H1 (cell line): ENCODE data around the gene ANGPTL4. TPM values are rescaled to one million over a fixed set of nuclear protein-coding genes. Genes with fewer than 3 reads are reported as not detected.
A peak's percentile ranks its signal among the peaks of the same experiment; 100 is the strongest.

ENCODE experiments used
- CTCF ChIA-PET: fragments of 300-600 bp; sonication (Branson Sonifier 250); formaldehyde crosslinking; loops from one replicate; lab custom pipeline; 2021; ENCODE audit not compliant: partially characterized antibody; lab: Charles Lee
- POLR2A ChIA-PET: fragments of 300-600 bp; sonication (Branson Sonifier 250); formaldehyde crosslinking; loops from one replicate; lab custom pipeline; 2021; ENCODE audit warnings: inconsistent platforms; ENCODE audit not compliant: partially characterized antibody; lab: Charles Lee
- DNase-seq, 2 experiments: peaks; one replicate each; pipeline versions ENCODE4 v3.0.0 to v3.0.0-alpha.2; 2010 to 2022; ENCODE audit warnings: low spot score in 2 of 2, low read depth in 1 of 2, mixed read lengths in 1 of 2
- FAIRE-seq: peaks from 2 replicates; lab custom pipeline; 2011; peaks lifted over from hg19 to GRCh38; lab: Jason Lieb, UNC
- H2AFZ ChIP-seq: 2 replicates; pipeline ENCODE4 v1.8.1; 2012; ENCODE audit warnings: low read length, inconsistent platforms
- H2AK5ac ChIP-seq: 2 replicates; pipeline ENCODE4 v1.6.1; 2013; ENCODE audit warnings: low read depth, low read length
- H2BK120ac ChIP-seq: replicated peaks from 2 replicates; pipeline ENCODE3; 2013; ENCODE audit warnings: low read depth, low read length, inconsistent platforms
- H2BK12ac ChIP-seq: 2 replicates; pipeline ENCODE4 v1.6.1; 2013; ENCODE audit warnings: low read depth, low read length
- H2BK15ac ChIP-seq: 2 replicates; pipeline ENCODE4 v1.6.1; 2013; ENCODE audit warnings: low read length
- H2BK20ac ChIP-seq: 2 replicates; pipeline ENCODE4 v1.6.1; 2013; ENCODE audit warnings: low read length
- H2BK5ac ChIP-seq: 2 replicates; pipeline ENCODE4 v1.6.1; 2013; ENCODE audit warnings: low read depth, low read length
- H3K14ac ChIP-seq: 2 replicates; pipeline ENCODE4 v1.6.1; 2013; ENCODE audit warnings: inconsistent platforms; ENCODE audit not compliant: insufficient read length
- H3K18ac ChIP-seq: 2 replicates; pipeline ENCODE4 v1.6.1; 2013; ENCODE audit warnings: low read length; ENCODE audit errors: extremely low read depth
- H3K23ac ChIP-seq: 2 replicates; pipeline ENCODE4 v1.6.1; 2013; ENCODE audit warnings: inconsistent platforms; ENCODE audit not compliant: insufficient read length
- H3K23me2 ChIP-seq: 2 replicates; pipeline ENCODE4 v1.6.1; 2013; ENCODE audit warnings: low read depth, low read length
- H3K27ac ChIP-seq: 2 replicates; pipeline ENCODE4 v1.6.1; 2011; ENCODE audit warnings: low read depth, low read length, inconsistent platforms
- H3K27me3 ChIP-seq, 4 experiments: replicated peaks in 1 of 4; 1 replicate in 1 of 4; 2 replicates in 3 of 4; pipeline versions ENCODE4 v1.6.1 to v1.8.1; 2011 to 2013; ENCODE audit warnings: low read length in 3 of 4, mild to moderate bottlenecking in 3 of 4, inconsistent platforms in 2 of 4, mixed read lengths in 2 of 4, moderate library complexity in 1 of 4; ENCODE audit not compliant: control insufficient read depth in 3 of 4, insufficient read depth in 3 of 4; ENCODE audit errors: extremely low read depth in 1 of 4
- H3K36me3 ChIP-seq, 4 experiments: 2 replicates each; pipeline versions ENCODE4 v1.6.1 to v1.8.1; 2011 to 2013; ENCODE audit warnings: mild to moderate bottlenecking in 4 of 4, low read length in 3 of 4, moderate library complexity in 2 of 4, control low read depth in 1 of 4, inconsistent platforms in 1 of 4; ENCODE audit not compliant: insufficient read depth in 4 of 4, control insufficient read depth in 2 of 4
- H3K4ac ChIP-seq: replicated peaks from 2 replicates; pipeline ENCODE3; 2013; ENCODE audit warnings: low read length, low read depth, mixed read lengths, inconsistent platforms; ENCODE audit not compliant: insufficient read length
- H3K4me1 ChIP-seq, 4 experiments: replicated peaks in 1 of 4; 1 replicate in 1 of 4; 2 replicates in 3 of 4; pipeline versions ENCODE4 v1.6.1 to v1.8.1; 2011 to 2013; ENCODE audit warnings: low read length in 3 of 4, inconsistent platforms in 2 of 4, mixed read lengths in 1 of 4; ENCODE audit not compliant: insufficient read depth in 4 of 4, control insufficient read depth in 3 of 4
- H3K4me2 ChIP-seq, 2 experiments: 2 replicates each; pipeline versions ENCODE4 v1.6.1 to v1.8.1; 2011 to 2013; ENCODE audit warnings: low read depth in 2 of 2, low read length in 2 of 2, control low read depth in 1 of 2, inconsistent platforms in 1 of 2, mild to moderate bottlenecking in 1 of 2; ENCODE audit not compliant: insufficient read depth in 1 of 2
- H3K4me3 ChIP-seq, 4 experiments: fragments of 200-600, 300-600 bp in 1 of 4; sonication (generic), shearing (Covaris generic), sonication (Bioruptor Twin) in 1 of 4; 2 replicates each; pipeline versions ENCODE4 v1.5.1 to v1.8.1; 2011 to 2016; ENCODE audit warnings: low read length in 4 of 4, low read depth in 3 of 4, control low read depth in 2 of 4, inconsistent platforms in 2 of 4, mild to moderate bottlenecking in 2 of 4, mixed read lengths in 1 of 4, moderate library complexity in 1 of 4; ENCODE audit not compliant: insufficient read depth in 2 of 4; ENCODE audit errors: extremely low read depth in 1 of 4
- H3K56ac ChIP-seq: replicated peaks from 2 replicates; pipeline ENCODE3; 2013; ENCODE audit warnings: low read depth, mild to moderate bottlenecking, mixed read lengths, low read length, inconsistent platforms; ENCODE audit not compliant: insufficient read length
- H3K79me1 ChIP-seq: 2 replicates; pipeline ENCODE4 v1.6.1; 2013; ENCODE audit warnings: low read depth, low read length, control low read depth
- H3K79me2 ChIP-seq, 2 experiments: 2 replicates each; pipeline versions ENCODE4 v1.6.1 to v1.8.1; 2012 to 2013; ENCODE audit warnings: low read length in 2 of 2, mild to moderate bottlenecking in 2 of 2, inconsistent platforms in 1 of 2; ENCODE audit not compliant: insufficient read depth in 2 of 2, control insufficient read depth in 1 of 2
- H3K9ac ChIP-seq, 4 experiments: replicated peaks in 1 of 4; 1 replicate in 1 of 4; 2 replicates in 3 of 4; pipeline versions ENCODE4 v1.6.1 to v1.8.1; 2011 to 2013; ENCODE audit warnings: low read depth in 3 of 4, low read length in 3 of 4, control low read depth in 2 of 4, mild to moderate bottlenecking in 2 of 4, moderate library complexity in 2 of 4, inconsistent platforms in 1 of 4; ENCODE audit errors: extremely low read depth in 1 of 4
- H3K9me3 ChIP-seq, 2 experiments: 2 replicates each; pipeline versions ENCODE4 v1.6.1 to v1.8.1; 2012 to 2013; ENCODE audit warnings: mild to moderate bottlenecking in 2 of 2, moderate library complexity in 2 of 2, control low read depth in 1 of 2, inconsistent platforms in 1 of 2, low read depth in 1 of 2, low read length in 1 of 2, mixed read lengths in 1 of 2; ENCODE audit not compliant: insufficient read depth in 2 of 2
- H4K20me1 ChIP-seq, 2 experiments: replicated peaks in 1 of 2; 2 replicates each; pipeline versions ENCODE3 to v1.8.1; 2011 to 2013; ENCODE audit warnings: inconsistent platforms in 2 of 2, low read length in 2 of 2, mild to moderate bottlenecking in 1 of 2; ENCODE audit not compliant: insufficient read depth in 2 of 2, control insufficient read depth in 1 of 2
- H4K5ac ChIP-seq: 2 replicates; pipeline ENCODE4 v1.6.1; 2013; ENCODE audit warnings: low read length, low read depth, mixed read lengths, inconsistent platforms; ENCODE audit not compliant: insufficient read length
- H4K8ac ChIP-seq: 2 replicates; pipeline ENCODE4 v1.8.0; 2013; ENCODE audit warnings: mild to moderate bottlenecking, moderate library complexity, low read length, inconsistent platforms; ENCODE audit not compliant: insufficient read depth; ENCODE audit errors: extremely low read depth
- H4K91ac ChIP-seq: replicated peaks from 2 replicates; pipeline ENCODE3; 2013; ENCODE audit warnings: low read length, mixed read lengths, inconsistent platforms; ENCODE audit not compliant: insufficient read length
- ATF3 ChIP-seq: IDR thresholded peaks from 2 replicates; pipeline ENCODE4 v1.6.1; 2011; ENCODE audit warnings: low read depth, mild to moderate bottlenecking, low read length; ENCODE audit not compliant: insufficient read depth
- BRCA1 ChIP-seq: IDR thresholded peaks from 2 replicates; pipeline ENCODE4 v1.6.1; 2012; ENCODE audit warnings: low read depth, low read length, improper control_type of control experiment
- CBX5 ChIP-seq: fragments of 300-800, 300-1000 bp; sonication (generic); IDR thresholded peaks from 2 replicates; pipeline ENCODE4 v1.7.1; 2016; ENCODE audit warnings: antibody characterized with exemption, low read length, low read depth
- CBX8 ChIP-seq: fragments of 300-800, 300-1000 bp; sonication (generic); IDR thresholded peaks from 2 replicates; pipeline ENCODE4 v1.7.1; 2016; ENCODE audit warnings: low read depth, low read length, borderline replicate concordance
- MAFK ChIP-seq: IDR thresholded peaks from 2 replicates; pipeline ENCODE4 v1.6.1; 2012; ENCODE audit warnings: low read depth, mild to moderate bottlenecking, improper control_type of control experiment, low read length
- POLR2A ChIP-seq, 2 experiments: IDR thresholded peaks; 1 replicate in 1 of 2; 2 replicates in 1 of 2; pipeline ENCODE4 v1.6.1; 2011; ENCODE audit warnings: low read depth in 2 of 2, low read length in 2 of 2, mild to moderate bottlenecking in 2 of 2; ENCODE audit errors: control extremely low read depth in 1 of 2
- POLR2AphosphoS5 ChIP-seq: IDR thresholded peaks from 2 replicates; pipeline ENCODE4 v1.6.1; 2011; ENCODE audit warnings: low read depth, low read length
- RBBP5 ChIP-seq: IDR thresholded peaks from 2 replicates; pipeline ENCODE4 v1.7.1; 2012; ENCODE audit warnings: low read depth, mild to moderate bottlenecking, inconsistent platforms, low read length, moderate library complexity, borderline replicate concordance
- SP4 ChIP-seq: IDR thresholded peaks from 2 replicates; pipeline ENCODE4 v1.6.1; 2012; ENCODE audit warnings: low read length, inconsistent platforms
- TAF7 ChIP-seq: optimal IDR thresholded peaks from 2 replicates; pipeline ENCODE3; 2011; ENCODE audit warnings: low read depth, mild to moderate bottlenecking, inconsistent platforms, low read length, moderate library complexity, borderline replicate concordance
- WGBS, 2 experiments: shearing (Covaris generic) in 1 of 2; methylation state at CpG; one replicate each; pipeline versions ENCODE4 v1.1.6 to v1.1.7; 2013 to 2015; ENCODE audit warnings: low lambda C conversion rate in 2 of 2, mixed read lengths in 2 of 2, inconsistent platforms in 1 of 2, low coverage in 1 of 2, missing lambda C conversion rate in 1 of 2; ENCODE audit not compliant: insufficient replicate concordance in 2 of 2, insufficient coverage in 1 of 2, insufficient read length in 1 of 2; ENCODE audit errors: extremely low coverage in 1 of 2, missing lambda C conversion rate in 1 of 2; 5-methylcytosine and 5-hydroxymethylcytosine counted together
- polyA plus RNA-seq, 7 experiments: library from polyadenylated mRNA; depleted of rRNA in 3 of 7; stranded (reverse) in 5 of 7; unstranded in 2 of 7; fragments of >200 nt in 5 of 7; fragments of 200-250 nt in 2 of 7; gene quantifications; 1 replicate in 5 of 7; 2 replicates in 1 of 7; 4 replicates in 1 of 7; pipeline versions ENCODE4 v1.2.1 to v1.2.3, GENCODE V29; 2011 to 2013; ENCODE audit warnings: missing spikeins in 2 of 7, mixed read lengths in 2 of 7
- total RNA-seq: library from RNA; stranded (reverse); fragmentation: NEBNext Ultra II Directional; extraction: Animal tissue kit (Norgen Biotek cat#: 25700); gene quantifications from 2 replicates; pipeline ENCODE4 v1.2.1, GENCODE V29; 2021

The ANGPTL4 gene
- total and polyA plus RNA-seq, 2 of the 8 experiments (the other 6 are each of a cell fraction or from before 2014, with no cell fraction given) = 2.3 to 6.5 TPM

DNA sequence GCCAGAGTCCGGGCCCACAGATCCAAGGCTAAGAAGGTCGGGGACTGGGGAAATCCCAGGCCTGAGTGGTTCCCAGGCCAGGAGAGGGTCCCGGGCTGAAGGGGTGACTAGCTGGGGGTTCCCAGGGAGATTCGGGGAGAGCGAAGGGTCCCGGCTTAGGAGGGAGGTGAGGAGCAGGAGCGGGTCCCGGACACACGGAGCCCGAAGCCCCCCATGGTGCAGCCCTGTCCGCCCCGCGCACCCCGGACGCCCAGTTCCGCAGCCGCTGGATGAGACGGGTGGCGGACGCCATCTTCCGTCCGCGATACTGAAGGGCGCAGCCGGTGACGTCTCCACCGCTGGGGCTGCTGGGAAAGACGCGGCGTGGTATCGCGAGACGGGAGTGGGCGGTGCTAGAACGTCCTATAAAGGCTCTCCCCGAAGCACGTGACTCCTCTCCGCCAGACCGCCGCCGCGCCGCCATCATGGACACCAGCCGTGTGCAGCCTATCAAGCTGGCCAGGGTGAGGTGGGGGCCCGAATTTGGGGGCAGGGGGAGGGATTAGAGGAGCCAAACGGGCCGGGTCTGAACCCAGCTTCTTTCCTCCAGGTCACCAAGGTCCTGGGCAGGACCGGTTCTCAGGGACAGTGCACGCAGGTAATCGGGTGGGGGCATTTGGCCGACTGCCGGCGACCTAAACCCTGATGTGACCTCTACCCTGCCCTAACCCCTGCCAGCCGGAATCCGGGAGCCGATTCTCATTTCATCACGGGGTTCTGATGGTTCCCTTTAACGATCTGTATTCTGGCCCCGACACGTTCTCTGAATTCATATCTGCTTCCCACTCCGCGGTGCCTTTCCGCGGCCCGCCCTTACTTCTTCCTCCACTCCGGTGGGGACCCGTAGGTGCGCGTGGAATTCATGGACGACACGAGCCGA lies 42.6 kb upstream of the ANGPTL4 start, which contains the start of the genes NDUFA7 and RPS28:
TSS of gene NDUFA7 (minus strand) at position 309 of the 919 bp plus-strand sequence. CDS start at position 292, 17 bp downstream.
TSS of gene RPS28 (plus strand) at position 430 of the 919 bp plus-strand sequence. CDS start at position 465, 35 bp downstream.
- H3K79me1 ChIP-seq = peaks cover 10% of the 10 kb centered on the region; the same call in 1 of the 2 replicates
- H3K27me3 ChIP-seq = no peaks in the 10 kb centered on the region
- H4K8ac ChIP-seq = peak within 1 kb of the TSS; percentile 99
- H3K4ac ChIP-seq = peak within 1 kb of the TSS; percentile 65
- WGBS, 2 experiments = 1% methylated on average over 60 of the region's 72 CpGs; no CpG with 5 or more reads in 1 of the 2 experiments
- H2BK5ac ChIP-seq = peak within 1 kb of the TSS; percentile 95
- H2BK120ac ChIP-seq = no peak within 1 kb of the TSS
- H3K23ac ChIP-seq = no peak within 1 kb of the TSS
- peak within 1 kb of the TSS; percentile 89 to 95 for H3K4me2 ChIP-seq
- peaks cover 5 to 15% of the 10 kb centered on the region in 2 experiments for H4K20me1 ChIP-seq
- H3K23me2 ChIP-seq = peaks cover 16% of the 10 kb centered on the region
- peak within 1 kb of the TSS; percentile 65 for H4K5ac ChIP-seq
- ChIA-PET POLR2A (interaction anchor here (0.6 to 27.1 kb wide), 23 partner anchors 8 to 1256 kb away, joined by 3 to 583 read pairs (median 4); partner anchors contain the start of genes CD320, KANK3, NDUFA7 and RAB11B), CTCF (interaction anchor here (1.1 to 5.2 kb wide), 3 partner anchors 9 to 14 kb away, joined by 3 to 32 read pairs (median 6); no protein-coding TSS in a partner anchor)
- DNase-seq = peak; percentile 87 to 99
- peak within 1 kb of the TSS; percentile 90 to 98 (median 97) for H3K4me3 ChIP-seq
- peak within 1 kb of the TSS; percentile 32 for H3K14ac ChIP-seq
- peak within 1 kb of the TSS; percentile 38 for H3K18ac ChIP-seq
- H3K27ac ChIP-seq = peak within 1 kb of the TSS; percentile 91
- peak within 1 kb of the TSS; percentile 9; the same call in 1 of the 2 replicates for H2AFZ ChIP-seq
- peaks cover 13 to 22% (median 17%) of the 10 kb centered on the region in 4 experiments for H3K36me3 ChIP-seq
- H3K9ac ChIP-seq = peak within 1 kb of the TSS; percentile 93 to 98 (median 95)
- H2BK20ac ChIP-seq = no peak within 1 kb of the TSS
- H3K79me2 ChIP-seq = peaks cover 0 to 33% of the 10 kb centered on the region in 2 experiments; a peak in 2 of 4 replicates
- H2AK5ac ChIP-seq = peak within 1 kb of the TSS; percentile 24; the same call in 1 of the 2 replicates
- no peak for FAIRE-seq
- H2BK15ac ChIP-seq = peak within 1 kb of the TSS; percentile 46; the same call in 1 of the 2 replicates
- peaks cover 0 to 17% (median 9%) of the 10 kb centered on the region in 4 experiments; a peak in 6 of 7 replicates for H3K4me1 ChIP-seq
- H3K9me3 ChIP-seq = no peaks in the 10 kb centered on the region
- H3K56ac ChIP-seq = peak within 1 kb of the TSS; percentile 91
- peak within 1 kb of the TSS; percentile 90 for H2BK12ac ChIP-seq
- peak within 1 kb of the TSS; percentile 79 for H4K91ac ChIP-seq
- TF ChIP-seq MAFK = no peak
- peak; percentile 83 to 98 for TF ChIP-seq POLR2A (IDR thresholded peaks at IDR 0.05; ENCODE audit: control extremely low read depth in 1 of 2, low read depth in 2 of 2, low read length in 2 of 2)
- no peak for TF ChIP-seq RBBP5
- peak; percentile 95 for TF ChIP-seq BRCA1
- no peak for TF ChIP-seq CBX8
- no peak for TF ChIP-seq CBX5
- TF ChIP-seq POLR2AphosphoS5 = peak; percentile 80; the same call in 1 of the 2 replicates
- TF ChIP-seq SP4 = no peak
- TF ChIP-seq ATF3 = 0 out of 2 replicates have a peak, but pooled peaks have one; percentile 56
- TF ChIP-seq TAF7 = peak; percentile 96
